Bronchus fibroblast of lung (primary cell): ENCODE results near the gene PPOX. TPM values are rescaled to one million over a fixed set of nuclear protein-coding genes. Genes with fewer than 3 reads are reported as not detected.

Experiments used
- total RNA-seq: library from RNA; depleted of rRNA; stranded (reverse); fragments of >200 nt; gene quantifications from 2 replicates; pipeline ENCODE4 v1.2.3, GENCODE V29; 2015

The PPOX gene
- total RNA-seq, result 12.8 and 21.9 TPM in 2 replicates

DNA sequence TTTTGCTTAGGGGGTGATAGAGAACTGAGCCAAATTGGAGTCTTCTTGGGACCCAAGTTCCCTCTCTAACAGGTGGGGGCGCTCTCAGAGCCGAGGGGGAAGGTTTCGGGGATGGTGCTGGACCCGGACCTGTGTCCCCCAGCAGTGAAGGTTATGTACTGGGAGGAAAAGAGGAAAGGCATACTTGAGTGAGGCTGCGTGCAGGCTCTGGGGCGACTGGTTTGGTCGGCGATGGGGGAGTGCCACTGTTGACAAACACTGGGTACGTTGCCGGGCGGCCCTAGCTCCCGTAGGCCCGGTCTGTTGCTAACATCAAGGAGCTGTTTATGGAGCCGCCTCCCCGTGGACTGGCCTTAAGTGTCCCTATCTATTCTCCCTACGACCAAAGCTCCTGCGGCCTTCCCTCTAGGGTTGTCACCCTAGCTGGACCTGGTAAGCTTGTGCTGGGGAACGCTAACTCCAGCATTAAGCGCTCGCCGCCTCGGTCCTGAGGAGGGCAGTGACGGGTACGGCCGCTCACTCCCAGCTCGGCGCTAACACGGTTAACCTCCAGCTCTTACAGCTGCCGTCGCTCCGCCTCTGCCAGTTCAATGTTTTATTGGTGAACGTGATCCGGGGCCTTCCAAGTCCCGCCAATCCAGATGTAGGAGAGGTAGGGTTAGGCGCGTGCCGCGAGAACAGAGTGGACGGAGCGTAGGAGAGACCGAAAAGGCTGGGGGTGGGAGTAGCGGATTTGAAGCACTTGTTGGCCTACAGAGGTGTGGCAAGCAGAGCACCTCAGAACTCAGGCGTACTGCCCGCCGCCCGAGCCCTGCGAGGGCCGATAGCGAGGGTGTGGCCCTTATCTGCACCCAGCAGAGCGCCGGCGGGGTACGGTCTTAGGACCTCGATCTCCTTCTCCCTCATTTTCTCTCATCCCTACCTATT lies at the start of gene PPOX:
TSS of gene PPOX (plus strand) at position 685 of the 927 bp plus-strand sequence. CDS start 422 bp downstream, outside the sequence.

DNA sequence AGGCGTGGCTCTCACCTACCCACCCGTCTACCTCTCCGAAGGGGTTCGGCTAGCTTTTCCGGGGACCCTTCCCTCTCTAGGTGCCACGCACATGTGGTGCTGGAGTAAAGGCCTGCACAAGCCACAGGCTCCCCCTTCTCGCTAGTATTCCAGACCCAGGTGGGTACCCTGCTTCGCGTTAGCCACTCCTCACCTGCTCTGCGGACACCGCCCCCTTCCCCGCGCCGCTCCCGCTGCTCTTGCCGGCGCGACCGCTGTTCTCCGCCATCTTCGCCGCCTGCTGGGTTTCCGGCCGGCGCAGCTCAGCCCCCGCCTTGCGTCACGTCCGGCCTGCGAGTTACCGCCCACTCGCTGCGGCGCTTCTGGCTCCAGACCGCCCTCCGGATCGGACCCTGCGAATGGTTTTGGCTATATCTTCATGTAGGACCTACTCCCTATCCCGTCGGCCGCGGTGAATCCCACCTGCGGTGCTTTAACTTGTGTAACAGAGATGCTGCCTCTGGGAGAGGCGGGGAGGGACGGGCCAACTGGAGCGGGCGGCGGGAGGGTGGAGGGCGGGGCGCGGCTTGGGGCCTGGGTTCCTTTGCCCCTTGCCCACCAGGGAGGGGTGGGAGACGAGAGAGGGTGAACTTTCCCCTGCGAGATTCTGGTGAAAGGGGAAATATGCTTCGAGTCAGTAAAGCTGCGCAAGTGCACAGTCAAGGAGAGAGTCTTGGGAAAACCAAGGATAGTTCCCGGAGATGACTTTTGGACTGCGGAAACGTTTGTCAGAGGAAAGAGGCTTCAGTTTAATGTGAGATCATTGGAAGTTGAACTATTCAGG lies 48.3 kb upstream of the PPOX start, which contains the start of the genes NIT1 and PFDN2:
TSS of gene NIT1 (plus strand) at position 347 of the 823 bp plus-strand sequence. CDS start at position 419, 72 bp downstream.
TSS of gene PFDN2 (minus strand) at position 279 of the 823 bp plus-strand sequence. CDS start at position 268, 11 bp downstream.

DNA sequence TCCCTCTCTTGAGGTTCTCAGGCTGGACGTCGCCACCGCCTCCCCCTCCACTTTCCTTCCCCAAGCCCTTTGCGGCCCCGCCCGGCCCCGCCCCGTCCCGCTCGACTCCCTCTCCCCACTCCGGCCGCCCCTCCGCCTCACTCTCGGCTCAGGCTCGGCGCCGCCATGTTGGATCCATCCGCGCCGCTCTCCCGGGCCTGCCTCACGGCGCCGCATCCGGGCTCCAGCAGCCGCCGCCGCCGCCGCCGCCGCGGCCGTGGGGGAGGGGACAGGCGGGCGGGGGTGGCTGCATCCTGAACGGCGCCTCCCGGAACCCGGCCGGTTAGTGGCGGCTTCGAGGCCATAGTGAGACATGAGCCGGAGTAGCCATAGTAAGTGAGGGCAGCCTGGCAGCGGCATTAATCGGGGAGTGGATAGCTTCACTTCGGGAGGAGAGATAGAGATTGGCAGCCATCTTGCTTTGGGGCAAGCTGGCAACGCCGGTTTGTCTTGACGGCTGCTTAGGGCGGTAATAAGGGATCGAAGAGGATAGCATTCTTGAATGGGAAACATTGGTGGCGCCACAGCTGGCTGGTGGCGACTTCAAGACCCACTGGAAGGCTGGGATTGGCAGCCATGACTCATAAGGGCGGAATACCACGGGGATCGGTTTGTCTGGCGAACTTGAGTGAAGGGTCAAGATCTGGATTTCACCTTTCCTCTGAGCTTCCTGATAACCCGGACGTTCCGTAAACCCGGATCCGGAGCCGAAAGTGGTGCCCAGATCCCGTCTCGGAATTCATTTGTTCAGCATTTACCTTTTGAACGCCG lies 33.6 kb upstream of the PPOX start, which contains the start of gene DEDD:
TSS of gene DEDD (minus strand) at position 258 of the 810 bp plus-strand sequence. CDS start 8,205 bp downstream, outside the sequence.

DNA sequence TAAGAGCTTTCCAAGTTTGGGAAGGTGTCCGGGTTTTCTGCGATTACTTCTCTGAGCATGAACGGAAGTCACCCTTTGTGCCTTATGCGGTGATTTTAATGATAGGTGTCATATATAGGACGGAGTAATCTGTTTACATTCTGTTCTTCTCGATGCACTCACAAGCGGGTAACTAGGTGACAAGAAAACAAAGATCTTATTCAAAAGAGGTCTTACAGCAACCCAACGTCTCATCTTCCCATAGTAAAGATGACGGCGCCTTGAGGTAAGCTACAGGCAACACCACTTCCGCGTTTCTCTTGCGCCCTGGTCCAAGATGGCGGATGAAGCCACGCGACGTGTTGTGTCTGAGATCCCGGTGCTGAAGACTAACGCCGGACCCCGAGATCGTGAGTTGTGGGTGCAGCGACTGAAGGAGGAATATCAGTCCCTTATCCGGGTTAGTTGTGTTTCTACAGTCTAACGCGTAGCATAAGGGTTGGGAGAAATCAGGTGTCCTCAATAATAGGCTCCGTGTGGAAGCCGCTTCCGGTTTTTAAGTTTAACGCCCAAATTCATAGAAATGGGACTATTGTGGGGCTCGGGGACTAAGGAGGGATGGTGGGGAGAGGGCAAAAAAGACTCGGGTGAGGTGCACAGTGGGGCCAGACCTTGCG lies 12.4 kb upstream of the PPOX start, which contains the start of gene UFC1:
TSS of gene UFC1 (plus strand) at position 297 of the 656 bp plus-strand sequence. CDS start at position 317, 20 bp downstream.

DNA sequence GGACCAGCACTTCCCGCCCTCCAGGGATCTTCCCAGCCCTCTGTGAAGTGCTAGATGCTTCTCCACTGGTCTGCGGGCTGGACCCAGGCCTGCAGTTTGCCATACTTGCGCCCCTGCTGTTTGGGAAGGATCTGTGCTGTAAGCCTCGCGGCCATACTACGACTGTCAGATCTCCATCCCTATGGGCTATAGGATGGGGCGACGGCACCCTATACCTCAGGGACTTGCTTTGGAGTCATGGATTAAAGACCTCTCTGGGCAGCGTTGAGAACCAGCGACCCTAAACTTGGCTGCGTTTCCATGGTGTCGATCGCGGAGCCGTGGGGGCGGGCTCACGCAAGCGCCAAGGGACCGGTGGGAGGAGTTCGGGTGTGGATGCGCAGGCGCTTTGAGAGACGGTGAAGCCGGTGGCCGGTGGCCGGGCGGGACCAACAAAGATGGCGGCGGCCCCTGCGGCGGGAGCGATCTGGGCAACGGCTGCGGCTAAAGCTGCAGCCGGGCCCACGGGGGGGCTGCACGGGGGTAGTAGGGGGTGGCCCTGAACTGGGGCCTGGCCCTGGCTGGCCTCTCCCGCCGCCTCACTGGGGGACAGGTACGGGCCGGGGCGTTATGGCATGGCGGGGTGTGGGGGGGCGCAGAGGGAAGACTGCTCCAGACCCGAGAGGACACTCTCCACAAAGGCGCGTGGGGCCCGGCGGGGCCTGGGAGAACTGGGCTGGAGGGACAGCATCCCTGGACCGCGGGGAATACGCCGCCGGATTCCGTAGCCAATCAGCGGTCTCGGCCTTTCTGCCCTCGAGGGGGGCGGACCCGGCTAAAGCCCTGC lies 6.9 kb upstream of the PPOX start, which contains the start of gene USP21:
TSS of gene USP21 (plus strand) at position 414 of the 826 bp plus-strand sequence. CDS start 1,141 bp downstream, outside the sequence.

DNA sequence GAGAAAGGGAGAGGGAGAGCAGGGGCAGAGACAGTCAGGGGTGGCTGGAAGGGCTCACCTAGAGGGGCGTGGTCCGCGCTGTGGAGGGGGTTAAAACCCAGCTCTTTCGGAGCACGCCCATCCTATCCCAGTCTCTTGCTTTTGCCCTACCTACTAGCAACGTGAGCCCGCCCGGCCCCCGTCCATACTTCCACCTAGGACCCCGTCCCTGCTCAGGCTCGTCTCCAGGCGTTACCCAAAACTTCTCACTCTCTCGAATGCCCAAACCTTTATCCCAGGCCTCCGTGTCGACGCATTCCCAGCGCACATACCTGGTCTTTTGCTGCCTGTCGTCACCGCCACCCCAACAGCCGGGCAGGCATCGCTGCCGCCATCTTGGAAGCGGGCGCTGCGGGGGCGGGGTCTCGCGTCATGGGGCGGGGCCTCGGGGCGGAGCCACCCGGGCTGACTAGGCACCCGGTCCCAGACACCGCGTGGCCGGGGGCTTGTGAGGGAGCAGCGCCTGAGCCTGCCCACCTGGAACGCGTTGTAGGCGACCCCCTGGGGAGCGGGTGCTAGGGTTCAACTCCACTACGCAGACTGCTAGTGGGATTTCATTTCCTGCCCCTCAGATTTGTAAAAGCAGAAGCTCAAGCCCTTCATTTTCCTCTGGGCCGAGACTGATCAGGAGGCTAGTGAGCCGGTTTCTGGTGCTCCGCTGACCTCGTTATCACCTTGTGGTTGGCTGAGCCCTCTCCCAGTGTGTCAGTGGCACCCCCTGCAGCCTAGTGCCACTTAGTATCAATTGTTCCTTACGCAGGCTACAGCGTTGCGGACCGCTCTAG lies 11.1 kb downstream of the PPOX start, which contains the start of gene B4GALT3:
TSS of gene B4GALT3 (minus strand) at position 396 of the 824 bp plus-strand sequence. CDS start 1,447 bp downstream, outside the sequence.

DNA sequence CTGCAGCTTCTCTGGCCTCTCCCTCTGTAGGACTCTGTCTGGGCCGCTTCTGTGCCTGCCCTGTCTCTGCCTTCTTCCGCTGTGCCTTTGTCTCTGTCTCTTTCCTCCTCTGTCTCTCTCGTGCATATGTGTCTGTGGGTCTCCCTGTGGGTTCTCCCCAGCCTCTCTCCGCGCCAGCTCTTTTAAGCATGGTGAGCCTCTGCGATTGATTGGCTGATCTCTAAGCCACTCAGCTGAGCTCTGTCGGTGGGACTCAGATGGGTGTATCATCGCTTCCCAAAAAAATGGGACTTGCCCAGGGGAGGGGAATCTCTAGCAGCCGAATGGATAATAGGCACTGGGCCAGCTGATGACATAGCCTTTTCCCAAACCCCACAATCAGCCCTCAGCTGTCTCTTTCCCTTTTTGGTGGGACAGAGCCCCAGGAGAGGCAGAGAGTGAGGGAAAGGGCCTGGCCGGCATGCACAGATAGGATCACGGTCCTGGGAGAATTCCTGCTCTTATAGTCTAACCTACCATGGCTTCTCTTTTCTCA lies 32.7 kb downstream of the PPOX start, which contains the start of gene ADAMTS4:
TSS of gene ADAMTS4 (minus strand) at position 158 of the 535 bp plus-strand sequence. CDS start 427 bp downstream, outside the sequence.

DNA sequence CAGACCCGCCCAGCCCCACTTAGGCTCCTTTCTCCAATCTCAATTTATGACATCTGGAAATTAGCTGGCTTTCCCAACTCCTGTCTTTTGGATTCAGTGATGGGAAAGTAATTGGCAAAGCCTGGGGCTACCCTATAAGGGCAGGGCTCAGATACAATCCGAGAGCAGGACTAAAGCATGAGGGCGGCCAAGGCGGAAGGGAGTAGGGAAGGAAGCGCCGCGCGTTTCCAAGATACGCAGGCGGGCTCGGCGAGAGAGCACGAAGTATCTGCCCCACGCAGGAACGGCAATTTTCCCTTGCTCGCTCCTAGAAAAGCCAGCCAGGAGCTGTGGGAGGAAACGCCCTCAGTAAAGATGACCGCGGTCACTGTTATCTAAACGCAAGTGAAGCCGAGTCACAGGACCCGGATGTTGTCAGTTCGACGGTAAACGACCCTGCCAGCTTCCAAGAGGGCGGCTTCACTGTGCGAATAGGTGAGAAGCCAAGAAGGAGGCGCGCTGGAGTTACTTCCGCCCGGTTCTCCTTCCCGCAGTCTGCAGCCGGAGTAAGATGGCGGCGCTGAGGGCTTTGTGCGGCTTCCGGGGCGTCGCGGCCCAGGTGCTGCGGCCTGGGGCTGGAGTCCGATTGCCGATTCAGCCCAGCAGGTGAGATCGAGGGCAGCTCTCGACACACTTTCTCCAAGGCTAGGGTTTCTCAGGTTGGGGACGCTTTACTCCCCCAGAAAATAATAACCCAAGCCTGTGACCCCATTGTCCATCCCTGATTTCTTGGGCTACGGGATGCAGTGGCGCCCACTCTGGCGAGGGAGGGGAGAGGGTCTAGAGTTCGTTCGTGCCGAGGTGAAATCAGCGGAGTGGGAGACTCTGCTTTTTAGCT lies 35.8 kb downstream of the PPOX start, which contains the start of gene NDUFS2:
TSS of gene NDUFS2 (plus strand) at position 532 of the 877 bp plus-strand sequence. CDS start at position 551, 19 bp downstream.

DNA sequence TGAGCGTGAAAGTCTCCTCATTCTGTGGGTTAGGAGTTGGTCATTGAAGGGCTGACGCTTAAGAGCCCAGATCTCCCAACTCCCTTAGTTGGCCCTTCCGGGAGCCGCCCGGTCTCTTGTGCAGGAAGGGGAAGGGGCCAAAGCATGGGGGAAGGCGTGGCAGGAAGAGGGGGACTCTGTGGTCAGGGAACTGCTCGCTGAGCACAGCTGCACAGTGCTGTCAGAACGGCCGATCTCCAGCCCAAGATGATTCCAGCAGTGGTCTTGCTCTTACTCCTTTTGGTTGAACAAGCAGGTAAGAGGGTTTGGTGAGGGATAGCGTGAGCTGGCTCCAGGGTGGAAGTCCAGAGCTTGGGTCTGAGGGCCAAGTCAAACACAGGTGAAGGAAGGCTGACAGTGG lies 48.9 kb downstream of the PPOX start, which contains the start of gene FCER1G:
TSS of gene FCER1G (plus strand) at position 220 of the 400 bp plus-strand sequence. CDS start at position 247, 27 bp downstream.

Other genes with a start within 250 kb of the PPOX start
- not detected in 2 replicates for gene ITLN2, start 211.6 kb upstream of the PPOX start, total RNA-seq
- 0.74 and 1.2 TPM in 2 replicates for gene F11R, start 145.3 kb upstream of the PPOX start, total RNA-seq
- gene TSTD1, start 127.5 kb upstream of the PPOX start, total RNA-seq, result 4.2 and 4.6 TPM in 2 replicates
- 38.2 and 38.5 TPM in 2 replicates for gene USF1, start 120.4 kb upstream of the PPOX start, total RNA-seq
- not detected in 2 replicates for gene ARHGAP30, start 96.5 kb upstream of the PPOX start, total RNA-seq
- 0.17 TPM in 1 of 2 replicates, not detected in the other for gene NECTIN4, start 76.9 kb upstream of the PPOX start, total RNA-seq
- 1.8 and 2.9 TPM in 2 replicates for gene KLHDC9, start 68.1 kb upstream of the PPOX start, total RNA-seq
- gene PFDN2, start 48.4 kb upstream of the PPOX start, total RNA-seq, result 69.8 and 92.9 TPM in 2 replicates
- 30.8 and 38.8 TPM in 2 replicates for gene NIT1, start 48.3 kb upstream of the PPOX start, total RNA-seq
- gene DEDD, start 33.8 kb upstream of the PPOX start, total RNA-seq, result 25.2 and 32.0 TPM in 2 replicates
- 62.0 and 74.8 TPM in 2 replicates for gene UFC1, start 12.4 kb upstream of the PPOX start, total RNA-seq
- 12.3 and 12.4 TPM in 2 replicates for gene USP21, start 6.9 kb upstream of the PPOX start, total RNA-seq
- gene B4GALT3, start 11.1 kb downstream of the PPOX start, total RNA-seq, result 33.1 and 37.0 TPM in 2 replicates
- 3.6 and 3.7 TPM in 2 replicates for gene ADAMTS4, start 32.6 kb downstream of the PPOX start, total RNA-seq
- gene NDUFS2, start 35.9 kb downstream of the PPOX start, total RNA-seq, result 118 and 136 TPM in 2 replicates
- gene FCER1G, start 48.9 kb downstream of the PPOX start, total RNA-seq, result not detected in 2 replicates
- not detected in 2 replicates for gene APOA2, start 57.2 kb downstream of the PPOX start, total RNA-seq
- gene TOMM40L, start 59.6 kb downstream of the PPOX start, total RNA-seq, result 8.4 and 9.8 TPM in 2 replicates
- not detected in 2 replicates for gene NR1I3, start 71.8 kb downstream of the PPOX start, total RNA-seq
- gene PCP4L1, start 92.3 kb downstream of the PPOX start, total RNA-seq, result not detected in 2 replicates
- gene MPZ, start 143.5 kb downstream of the PPOX start, total RNA-seq, result 1.2 and 1.3 TPM in 2 replicates
- 30.8 and 40.6 TPM in 2 replicates for gene SDHC, start 148.0 kb downstream of the PPOX start, total RNA-seq
- gene CFAP126, start 201.4 kb downstream of the PPOX start, total RNA-seq, result not detected in 2 replicates